ENCODE data around the gene MICU1.
"Not testable (repeated sequence)": the region's sequence is repeated elsewhere in the genome, so short reads cannot be mapped to it uniquely, and the experiment has no call there.

Gene MICU1

DNA sequence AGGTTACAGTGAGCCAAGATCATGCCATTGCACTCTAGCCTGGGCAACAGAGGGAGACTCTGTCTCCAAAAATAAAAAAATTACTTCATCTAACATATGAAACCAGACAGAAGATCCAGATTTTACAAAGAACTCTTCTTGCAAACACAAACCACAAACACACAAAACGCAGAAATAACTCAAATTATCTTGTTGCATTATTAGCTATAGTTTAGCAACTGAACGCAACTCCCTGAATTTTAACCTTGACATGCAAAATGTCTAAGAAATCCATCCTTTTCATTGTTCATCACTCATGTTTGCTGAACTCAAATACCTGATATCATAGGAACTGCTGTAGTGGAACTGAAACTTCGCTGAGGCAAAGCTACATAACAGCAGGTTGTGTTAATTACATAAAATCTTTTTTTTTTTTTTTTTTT is 64.1 kb downstream of the MICU1 start:
- no peak for DNase-seq

DNA sequence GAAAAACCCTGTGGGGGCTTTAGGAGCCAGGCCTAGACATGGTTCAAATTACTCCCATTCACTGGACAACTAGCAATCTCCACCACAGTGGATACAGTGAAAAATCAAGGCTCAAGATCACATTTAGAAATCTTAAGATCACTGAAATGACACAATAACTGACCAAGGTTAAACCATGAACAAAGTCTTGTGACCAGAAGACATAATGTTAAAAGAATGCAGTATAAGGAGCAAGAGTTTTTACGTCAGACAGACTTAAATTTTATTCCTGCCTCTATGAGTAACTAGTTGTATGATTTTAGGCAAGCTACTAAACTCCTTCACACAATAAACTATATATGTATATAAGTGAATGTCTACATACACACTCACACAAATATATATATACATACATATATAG is 68.5 kb downstream of the MICU1 start:
- DNase-seq, result no peak

DNA sequence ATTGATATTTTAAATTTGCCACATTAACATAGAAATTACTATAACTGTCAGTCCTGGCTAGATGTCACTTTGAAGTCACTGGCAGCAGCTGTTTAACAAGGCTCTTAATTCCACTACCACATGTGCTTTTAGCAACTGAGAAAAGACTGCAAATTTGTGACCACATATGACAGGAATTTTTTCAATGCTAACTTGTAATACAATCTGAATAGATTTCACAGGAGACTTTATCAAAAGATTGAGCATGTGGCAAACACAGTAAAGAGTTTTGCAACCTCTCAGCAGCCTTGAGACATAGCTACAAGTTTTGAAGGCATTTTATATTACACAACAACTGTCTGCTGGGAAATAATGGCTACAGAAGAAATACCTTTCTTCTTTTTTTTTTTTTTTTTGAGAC is 73.0 kb downstream of the MICU1 start:
- DNase-seq, result no peak

DNA sequence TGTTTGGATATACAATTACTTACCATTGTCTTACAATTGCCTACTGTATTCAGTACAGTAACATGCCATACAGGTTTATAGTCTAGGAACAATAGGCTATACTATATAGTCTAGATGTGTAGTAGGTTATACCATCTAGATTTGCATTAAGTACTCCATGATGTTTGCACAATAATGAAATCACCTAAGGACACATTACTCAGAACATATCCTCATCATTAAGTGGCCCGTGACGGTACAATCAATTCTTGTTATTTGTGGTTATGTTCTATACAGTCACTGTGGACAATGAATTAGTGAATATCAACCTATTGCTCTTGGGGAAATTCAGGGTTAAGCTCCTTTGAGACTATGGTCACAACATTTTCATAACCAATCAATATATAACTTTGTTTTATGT is 75.6 kb downstream of the MICU1 start:
- no peak for DNase-seq

DNA sequence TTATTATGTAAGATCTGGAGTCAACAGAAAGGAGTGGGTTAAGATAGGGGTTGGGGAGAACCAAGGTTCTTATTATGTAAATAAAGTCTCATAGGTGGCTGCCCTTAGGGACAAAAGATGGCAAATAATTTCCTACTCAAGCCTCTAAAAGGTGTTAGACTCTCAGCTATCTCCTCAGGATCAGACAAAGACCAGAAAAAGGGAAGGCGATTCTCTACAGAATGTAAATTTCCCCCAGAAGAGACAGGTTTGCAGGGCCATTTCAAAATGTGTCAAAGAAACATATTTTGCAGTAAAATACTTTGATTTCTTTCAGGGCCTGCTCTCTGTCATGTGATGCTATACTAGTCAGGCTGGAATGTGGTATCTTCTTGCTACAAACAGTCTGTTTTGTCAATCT is 80.3 kb downstream of the MICU1 start:
- no peak for DNase-seq

DNA sequence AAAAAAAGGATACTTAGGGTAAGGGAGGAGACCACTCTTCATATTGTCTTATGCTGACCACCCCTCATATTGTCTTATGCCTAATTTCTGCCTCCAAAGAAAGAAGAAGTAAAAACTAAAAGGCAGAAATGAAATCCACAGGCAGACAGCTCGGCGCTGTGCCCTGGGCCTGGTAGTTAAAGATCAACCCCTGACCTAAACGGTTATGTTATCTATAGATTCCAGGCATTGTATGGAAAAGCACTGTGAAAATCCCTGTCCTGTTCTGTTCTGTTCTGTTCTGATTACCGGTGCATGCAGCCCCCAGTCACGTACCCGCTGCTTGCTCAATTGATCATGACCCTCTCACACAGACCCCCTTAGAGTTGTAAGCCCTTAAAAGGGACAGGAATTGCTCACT is 82.0 kb downstream of the MICU1 start:
- not testable (repeated sequence) for DNase-seq

DNA sequence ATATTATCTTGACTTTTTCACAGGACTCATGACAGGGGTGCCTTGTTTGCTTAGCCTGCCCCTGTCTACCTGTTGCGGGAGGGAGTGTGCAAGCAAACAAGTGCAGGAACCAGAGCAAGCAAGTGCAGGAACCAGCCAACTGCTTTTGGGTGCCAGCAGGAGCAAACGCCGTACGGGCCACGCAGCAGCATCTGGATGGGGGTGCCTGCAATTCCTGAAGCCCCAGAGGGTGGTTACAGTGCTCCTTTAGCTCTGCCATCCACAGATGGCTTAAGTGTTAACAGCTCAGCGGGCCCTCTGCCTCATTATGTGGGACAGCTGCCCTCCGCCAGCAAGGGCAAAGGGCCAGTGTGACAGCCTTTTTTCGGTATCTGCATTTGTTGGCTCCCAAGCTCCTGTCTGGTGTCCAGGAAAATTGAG is 83.5 kb downstream of the MICU1 start:
- no peak for DNase-seq

DNA sequence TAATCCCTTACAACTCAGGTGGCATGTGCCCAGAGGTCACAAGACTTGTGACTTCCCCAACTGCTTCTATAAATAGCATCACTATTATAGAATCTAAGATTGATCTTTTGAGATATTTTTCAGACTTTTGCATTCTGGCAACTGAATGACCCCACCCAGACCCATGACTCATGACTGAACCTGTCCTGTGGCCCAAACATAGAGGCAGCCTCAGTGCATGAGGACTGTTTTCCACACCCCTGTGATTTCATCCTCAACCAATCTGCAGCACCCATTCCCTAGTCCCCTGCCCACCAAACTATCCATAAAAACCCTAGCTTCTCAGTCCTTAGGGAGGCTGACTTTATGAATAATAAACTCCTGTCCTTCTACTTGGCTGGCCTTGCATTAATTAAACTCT is 84.5 kb downstream of the MICU1 start:
- no peak for DNase-seq

DNA sequence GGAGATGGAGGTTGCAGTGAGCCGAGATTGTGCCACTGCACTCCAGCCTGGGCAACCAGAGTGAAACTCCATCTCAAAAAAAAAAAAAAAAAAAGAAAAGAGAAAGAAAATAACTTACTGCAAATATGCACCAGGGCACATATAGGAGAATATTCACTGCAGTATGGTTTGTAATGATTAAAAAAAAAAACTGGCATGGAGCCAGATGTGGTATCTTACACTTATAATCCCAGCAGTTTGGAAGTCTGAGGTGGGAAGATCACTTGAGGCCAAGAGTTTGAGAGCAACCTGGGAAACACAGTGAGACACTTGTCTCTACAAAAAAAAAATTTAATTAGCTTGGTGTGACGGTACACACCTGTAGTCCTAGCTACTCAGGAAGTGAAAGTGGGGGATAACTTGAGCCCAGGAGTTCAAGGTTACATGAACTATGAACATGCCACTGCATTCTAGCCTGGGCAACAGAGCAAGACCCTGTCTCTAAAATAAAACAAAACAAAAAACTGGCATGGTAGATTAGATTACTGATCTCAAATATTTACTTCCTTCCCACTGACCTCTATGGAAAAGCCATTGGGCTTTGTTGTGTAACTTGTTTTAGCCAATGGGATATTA is 85.6 kb downstream of the MICU1 start:
- no peak for DNase-seq

DNA sequence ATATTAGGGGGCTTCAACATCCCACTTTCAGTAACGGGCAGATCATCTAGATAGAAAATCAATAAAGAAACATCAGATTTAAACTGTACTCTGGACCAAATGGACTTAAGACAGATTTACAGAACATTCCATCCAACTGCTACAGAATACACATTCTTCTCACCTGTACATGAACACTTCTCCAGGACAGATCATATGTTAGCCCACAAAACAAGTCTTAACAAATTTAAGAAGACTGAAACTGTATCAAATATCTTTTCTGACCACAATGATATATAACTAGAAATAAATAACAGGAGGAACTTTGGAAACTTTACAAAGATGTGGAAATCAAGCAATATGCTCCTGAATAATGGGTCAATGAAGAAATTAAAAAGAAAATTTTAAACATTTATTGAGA is 86.7 kb downstream of the MICU1 start:
- DNase-seq, result no peak

DNA sequence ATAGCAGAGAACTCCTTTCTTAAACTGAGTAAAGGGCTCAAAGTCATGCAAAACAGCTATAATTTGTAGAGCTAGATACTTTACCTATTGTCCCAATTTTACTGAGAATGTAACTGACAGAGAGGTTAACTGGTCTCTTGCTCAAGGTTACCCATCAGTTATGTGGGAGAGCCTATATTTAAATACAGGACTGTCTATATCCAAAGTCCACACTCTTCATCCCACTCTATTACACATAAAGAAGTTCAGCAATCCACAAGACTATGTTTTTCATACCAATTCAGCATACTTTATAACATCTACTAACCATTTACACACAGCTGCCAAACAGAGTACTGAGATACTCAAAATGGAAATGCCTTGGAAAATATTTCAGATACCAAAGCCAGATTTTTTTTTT is 100.2 kb downstream of the MICU1 start:
- DNase-seq, result no peak

DNA sequence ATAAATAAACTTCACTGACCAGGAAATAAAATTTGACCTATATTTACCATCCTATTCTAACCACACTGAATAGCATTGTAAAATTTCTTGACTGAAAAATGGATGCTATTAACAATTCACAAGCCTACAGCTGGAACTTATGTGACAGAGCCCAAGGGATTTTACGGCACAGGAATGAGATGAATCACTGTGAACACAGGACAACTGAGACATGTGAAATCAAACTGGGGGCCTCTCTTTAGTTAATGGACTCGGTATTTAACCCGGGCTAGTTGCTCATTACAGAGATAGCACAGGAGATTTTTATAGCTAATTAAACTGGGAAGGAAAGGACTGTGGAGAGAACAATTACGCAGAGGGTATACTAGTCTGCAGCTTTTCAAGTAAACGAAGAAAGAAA is 100.6 kb downstream of the MICU1 start:
- DNase-seq, result no peak

DNA sequence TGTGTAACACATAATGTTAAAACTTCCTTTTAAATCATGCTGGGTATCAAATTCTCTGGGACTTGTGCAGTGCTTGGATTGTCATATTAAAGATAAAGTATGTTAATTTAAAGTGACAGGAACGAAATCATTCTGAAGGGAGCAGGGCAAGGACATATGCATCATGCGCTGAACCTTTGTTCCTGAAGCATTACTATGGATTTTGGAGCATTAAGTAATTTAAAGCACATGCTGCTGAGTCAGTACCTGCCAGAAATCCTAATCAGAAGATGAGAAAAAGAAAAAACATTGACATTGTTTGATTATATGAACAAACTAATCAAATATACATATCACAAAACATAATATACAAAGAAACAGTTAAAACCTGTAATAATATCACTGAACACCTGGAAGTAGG is 101.4 kb downstream of the MICU1 start:
- DNase-seq, result no peak

DNA sequence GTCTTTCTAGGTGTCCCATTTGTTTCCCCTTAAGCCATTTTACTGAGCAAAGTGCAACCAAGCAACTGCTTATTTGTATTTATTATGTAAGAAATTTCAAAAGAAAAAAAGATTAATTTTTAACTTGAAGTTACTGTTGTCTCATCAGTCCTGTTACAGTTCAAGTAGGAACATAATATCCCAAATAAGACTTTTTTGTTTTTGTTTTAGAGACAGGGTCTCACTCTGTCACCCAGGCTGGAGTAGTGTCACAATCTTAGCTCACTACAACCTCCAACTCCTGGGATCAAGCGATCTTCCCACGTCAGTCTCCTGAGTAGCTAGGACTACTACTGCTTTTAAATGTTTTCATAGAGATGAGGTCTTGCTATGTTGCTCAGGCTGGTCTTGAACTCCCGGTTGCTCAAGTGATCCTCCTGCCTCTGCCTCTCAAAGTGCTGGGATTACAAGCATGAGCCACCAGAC is 101.9 kb downstream of the MICU1 start:
- DNase-seq, result no peak

DNA sequence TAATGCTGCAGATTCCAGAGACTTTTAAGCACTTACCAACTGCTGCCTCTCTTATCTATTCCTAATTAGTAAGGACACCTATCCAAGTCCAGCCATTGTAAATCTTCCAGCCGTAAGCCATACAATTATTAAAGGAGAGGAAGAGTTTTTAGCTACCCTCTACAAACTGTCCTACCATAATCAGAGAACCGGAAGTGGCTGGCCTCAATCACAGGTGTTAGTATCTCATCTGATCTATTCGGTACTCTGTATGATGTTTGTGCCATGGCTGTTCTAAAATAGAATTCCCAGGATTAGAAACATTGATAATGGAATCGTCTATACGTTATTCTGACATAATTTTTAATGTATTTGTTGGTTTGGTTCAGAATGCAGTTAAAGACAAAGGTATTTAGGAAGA is 102.8 kb downstream of the MICU1 start:
- DNase-seq, result no peak

DNA sequence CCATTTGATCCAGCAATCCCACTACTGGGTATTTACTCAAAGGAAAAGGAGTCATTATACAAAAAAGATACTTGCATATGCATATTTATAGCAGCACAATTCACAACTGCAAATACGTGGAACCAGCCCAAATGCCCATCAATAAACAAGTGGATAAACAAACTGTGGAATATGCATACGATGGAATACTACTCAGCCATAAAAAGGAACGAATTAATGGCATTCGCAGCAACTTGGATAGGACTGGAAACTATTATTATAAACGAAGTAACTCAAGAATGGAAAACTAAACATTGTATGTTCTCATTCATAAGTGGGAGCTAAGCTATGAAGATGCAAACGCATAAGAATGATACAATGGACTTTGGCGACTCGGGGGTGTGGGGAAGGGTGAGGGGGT is 108.6 kb downstream of the MICU1 start:
- DNase-seq, result no peak

DNA sequence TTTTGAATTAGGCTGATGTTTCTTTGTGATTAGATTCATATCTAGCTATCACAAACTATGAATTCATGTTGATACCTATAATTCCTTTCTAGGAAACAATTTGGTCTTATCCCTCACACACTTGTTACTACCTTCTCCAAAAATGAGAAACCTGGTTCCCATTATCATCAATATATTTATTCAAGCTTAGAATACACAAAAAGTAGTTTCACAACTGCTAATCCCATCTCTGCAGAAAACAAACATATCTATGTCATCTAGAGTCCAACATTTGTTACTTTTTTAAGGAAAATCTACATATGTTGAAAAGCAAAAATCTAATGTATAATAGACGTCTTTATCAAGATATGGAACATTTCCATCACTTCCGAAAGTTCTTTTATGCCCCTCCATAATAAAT is 110.4 kb downstream of the MICU1 start:
- no peak for DNase-seq

DNA sequence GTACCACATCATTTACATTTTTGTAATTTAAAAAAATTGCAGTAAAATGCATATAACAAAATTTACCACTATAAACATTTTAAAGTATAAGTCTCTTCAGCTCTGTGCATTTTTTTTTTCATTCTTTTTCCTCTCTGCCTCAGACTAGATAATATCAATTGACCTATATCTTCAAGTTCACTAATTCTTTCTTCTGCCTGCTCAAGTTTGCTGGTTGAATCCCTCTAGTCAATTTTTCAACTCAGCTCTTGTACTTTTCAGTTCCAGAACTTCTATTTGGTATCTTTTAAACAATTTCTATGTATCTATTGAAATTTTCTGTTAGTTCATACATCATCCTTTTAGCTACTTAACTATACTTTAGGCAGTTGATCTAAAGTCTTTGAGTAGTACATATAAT is 112.0 kb downstream of the MICU1 start:
- no peak for DNase-seq

DNA sequence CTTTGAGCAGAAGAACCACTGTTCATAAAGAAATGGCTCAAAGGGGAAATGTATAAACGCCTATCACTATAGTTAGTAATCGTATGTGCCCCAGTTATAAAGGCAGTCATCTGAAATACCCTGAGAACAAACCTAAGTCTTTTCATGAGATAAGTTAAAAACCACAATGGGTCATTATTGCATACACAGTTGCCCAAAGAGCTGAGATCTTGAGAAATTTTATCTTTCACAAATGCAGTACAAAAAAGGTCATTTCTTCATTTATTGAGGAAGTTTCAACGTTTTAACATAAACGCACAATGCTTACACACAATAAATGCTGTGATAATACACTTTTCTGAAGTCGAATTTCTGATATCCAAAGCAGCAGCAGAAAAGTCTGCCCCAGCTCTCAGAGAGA is 114.4 kb downstream of the MICU1 start:
- no peak for DNase-seq

DNA sequence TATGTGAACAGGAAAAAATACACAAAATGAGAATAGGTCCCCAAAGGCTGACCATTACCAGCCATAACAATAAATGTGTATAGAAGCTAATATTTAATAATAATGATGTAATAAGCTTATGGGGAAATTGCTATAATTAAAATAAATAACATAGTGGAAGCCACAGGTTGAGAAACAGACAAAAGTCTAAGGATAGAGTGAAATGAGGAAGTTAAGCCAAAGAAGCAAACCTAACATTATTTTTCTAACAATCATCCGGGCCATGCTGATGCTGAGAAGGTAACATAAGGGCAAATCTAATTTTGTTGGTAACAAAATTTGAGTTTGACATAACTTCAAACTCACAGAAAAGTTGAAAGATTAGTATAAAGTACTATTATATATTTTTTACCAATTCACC is 115.9 kb downstream of the MICU1 start:
- no peak for DNase-seq

DNA sequence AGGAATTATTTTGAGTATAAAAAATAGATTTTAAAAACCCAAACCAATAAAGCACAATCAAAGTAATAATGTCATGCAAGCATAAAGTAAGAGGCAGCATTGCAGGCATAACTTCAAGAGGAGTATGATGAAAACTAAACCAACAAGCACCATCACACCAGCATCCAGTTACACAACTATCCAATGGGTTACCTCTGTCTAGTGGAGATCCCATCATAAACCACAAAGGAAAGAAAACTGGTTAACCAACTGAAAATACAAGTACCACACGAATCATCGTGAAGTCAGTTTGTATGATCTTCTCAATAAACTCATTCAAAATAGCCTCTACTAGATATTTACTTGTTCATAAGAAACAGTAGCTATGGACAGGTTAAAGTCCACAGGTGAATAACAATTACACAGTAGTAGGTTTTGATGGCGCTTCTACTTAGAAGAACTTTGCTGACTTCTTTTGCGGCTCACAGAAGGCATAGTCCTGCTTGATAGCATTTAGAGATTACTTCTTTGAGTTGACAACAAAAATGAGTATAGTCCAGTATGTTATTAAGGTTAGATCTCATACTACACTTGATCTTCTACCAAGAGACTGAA is 116.6 kb downstream of the MICU1 start:
- DNase-seq, result no peak

DNA sequence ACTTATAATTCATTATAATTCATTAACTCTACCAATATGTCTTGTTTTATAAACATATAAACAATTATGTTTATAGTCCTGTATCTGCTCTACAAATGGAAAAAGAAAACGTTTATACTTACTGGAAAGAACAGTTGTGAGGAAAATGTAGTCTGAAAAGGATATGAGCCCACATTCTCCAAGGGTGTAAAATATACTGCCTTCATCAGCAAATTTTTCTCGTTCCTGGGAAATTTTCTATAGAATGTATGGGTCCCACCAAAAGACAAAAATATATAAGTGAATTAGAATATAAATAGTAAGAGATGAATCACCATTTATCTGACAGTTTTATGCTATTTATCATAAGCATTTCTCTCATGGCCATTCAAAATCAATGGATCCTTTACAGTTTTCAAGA is 117.8 kb downstream of the MICU1 start:
- no peak for DNase-seq

DNA sequence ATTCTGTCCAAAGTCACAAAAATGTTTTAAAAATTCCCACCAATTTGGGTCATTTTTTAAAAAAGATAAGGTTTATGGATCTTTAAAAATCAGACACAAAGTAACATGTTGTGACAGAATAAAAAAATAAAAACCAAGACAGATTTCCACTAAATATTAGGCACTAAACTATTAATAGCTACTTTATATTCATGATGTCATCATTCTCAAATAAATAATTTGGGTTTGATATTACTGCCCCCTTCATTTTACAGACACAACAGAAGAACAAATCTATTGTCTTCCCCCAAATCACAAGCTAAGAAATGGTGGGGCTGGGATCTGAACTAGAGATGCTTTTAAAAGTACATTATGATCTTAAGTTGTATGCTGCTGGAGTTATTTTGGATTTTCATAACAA is 119.4 kb downstream of the MICU1 start:
- no peak for DNase-seq

DNA sequence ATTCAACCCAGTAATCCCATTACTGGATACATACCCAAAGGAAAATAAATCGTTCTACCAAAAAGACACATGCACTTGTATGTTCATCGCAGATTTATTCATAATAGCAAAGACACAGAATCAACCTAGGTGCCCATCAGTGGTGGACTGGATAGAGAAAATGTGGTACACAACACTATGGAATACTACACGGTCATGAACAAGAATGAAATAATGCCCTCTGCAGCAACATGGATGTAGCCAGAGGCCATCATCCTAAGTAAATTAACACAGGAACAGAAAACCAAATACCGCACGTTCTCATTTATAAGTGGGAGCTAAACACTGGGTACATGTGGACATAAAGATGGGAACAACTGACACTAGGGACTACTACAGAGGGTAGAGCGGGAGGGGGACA is 120.4 kb downstream of the MICU1 start:
- no peak for DNase-seq

DNA sequence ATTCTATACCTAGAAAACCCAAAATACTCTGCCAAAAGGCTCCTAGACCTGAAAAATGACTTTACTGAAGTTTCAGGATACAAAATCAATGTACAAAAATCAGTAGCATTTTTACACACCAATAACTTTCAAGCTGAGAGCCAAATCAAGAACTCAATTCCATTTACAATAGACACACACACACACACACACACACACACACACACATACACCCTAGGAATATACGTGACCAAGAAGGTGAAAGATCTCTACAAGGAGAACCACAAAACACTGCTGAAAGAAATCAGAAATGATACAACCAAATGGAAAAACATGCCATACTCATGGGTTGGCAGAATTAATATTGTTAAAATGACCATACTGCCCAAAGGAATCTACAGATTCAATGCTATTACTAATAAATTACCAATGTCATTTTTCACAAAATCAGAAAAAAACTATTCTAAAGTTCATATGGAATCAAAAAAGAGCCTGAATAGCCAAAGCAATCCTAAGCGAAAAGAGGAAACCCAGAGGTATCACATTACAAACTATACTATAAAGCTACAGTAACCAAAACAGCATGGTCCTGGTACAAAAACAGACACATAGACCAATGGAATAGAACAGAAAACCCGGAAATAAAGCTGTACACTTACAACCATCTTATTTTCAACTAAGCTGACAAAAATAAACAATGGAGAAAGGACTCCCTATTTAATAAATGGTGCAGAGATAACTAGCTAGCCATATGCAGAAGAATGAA is 122.0 kb downstream of the MICU1 start:
- DNase-seq, result no peak

All from activated effector memory CD4-positive, alpha-beta T cell treated with anti-CD3 and anti-CD28 coated beads, Interleukin-2, amount 50 U/mL, for 16 hours (primary cell).